Keratinocyte (primary cell): ENCODE measurements around the gene ERMAP. TPM values are rescaled to one million over a fixed set of nuclear protein-coding genes. Genes with fewer than 3 reads are reported as not detected.

ENCODE experiments used
- DNase-seq: peaks from one replicate; pipeline ENCODE4 v3.0.0-alpha.2; 2011; ENCODE audit warnings: low read depth, missing footprints, low spot score
- FAIRE-seq: peaks from 2 replicates; lab custom pipeline; 2011; peaks lifted over from hg19 to GRCh38; lab: Jason Lieb, UNC
- H2AFZ ChIP-seq: 2 replicates; pipeline ENCODE4 v1.6.0; 2012; ENCODE audit warnings: low read length, control low read depth, inconsistent platforms; ENCODE audit not compliant: control insufficient read depth
- H3K27ac ChIP-seq: 2 replicates; pipeline ENCODE4 v1.5.1; 2011; ENCODE audit warnings: low read length; ENCODE audit not compliant: control insufficient read depth, insufficient read depth
- H3K27me3 ChIP-seq: 3 replicates; pipeline ENCODE4 v1.6.0; 2011; ENCODE audit warnings: low read length; ENCODE audit not compliant: control insufficient read depth, insufficient read depth; ENCODE audit errors: extremely low read depth
- H3K36me3 ChIP-seq, 2 experiments: 2 replicates in 1 of 2; 3 replicates in 1 of 2; pipeline ENCODE4 v1.5.1; 2011; ENCODE audit warnings: low read length in 2 of 2, mild to moderate bottlenecking in 1 of 2; ENCODE audit not compliant: control insufficient read depth in 2 of 2, insufficient read depth in 2 of 2; ENCODE audit errors: extremely low read depth in 1 of 2
- H3K4me1 ChIP-seq: 3 replicates; pipeline ENCODE4 v1.5.1; 2011; ENCODE audit warnings: low read length; ENCODE audit not compliant: control insufficient read depth, insufficient read depth; ENCODE audit errors: extremely low read depth
- H3K4me2 ChIP-seq: 3 replicates; pipeline ENCODE4 v1.6.0; 2011; ENCODE audit warnings: low read depth, low read length; ENCODE audit not compliant: control insufficient read depth, insufficient read depth; ENCODE audit errors: extremely low read depth
- H3K4me3 ChIP-seq, 3 experiments: fragments of 200-600 bp in 1 of 3; sonication (generic) in 1 of 3; 2 replicates in 2 of 3; 3 replicates in 1 of 3; pipeline ENCODE4 v1.5.1; 2011 to 2016; ENCODE audit warnings: low read length in 3 of 3, mild to moderate bottlenecking in 3 of 3, control low read depth in 2 of 3, inconsistent platforms in 1 of 3, low read depth in 1 of 3, mixed read lengths in 1 of 3, mixed run types in 1 of 3, moderate library complexity in 1 of 3; ENCODE audit not compliant: control insufficient read depth in 2 of 3, insufficient read depth in 2 of 3; ENCODE audit errors: extremely low read depth in 1 of 3
- H3K79me2 ChIP-seq: 2 replicates; pipeline ENCODE4 v1.6.0; 2012; ENCODE audit warnings: low read length; ENCODE audit not compliant: control insufficient read depth, insufficient read depth
- H3K9ac ChIP-seq: 3 replicates; pipeline ENCODE4 v1.6.0; 2011; ENCODE audit warnings: low read length; ENCODE audit not compliant: control insufficient read depth, insufficient read depth; ENCODE audit errors: extremely low read depth
- H3K9me1 ChIP-seq: 3 replicates; pipeline ENCODE4 v1.6.0; 2011; ENCODE audit warnings: low read length; ENCODE audit not compliant: control insufficient read depth, insufficient read depth; ENCODE audit errors: extremely low read depth
- H3K9me3 ChIP-seq: 2 replicates; pipeline ENCODE4 v1.5.1; 2012; ENCODE audit warnings: low read depth, low read length; ENCODE audit not compliant: control insufficient read depth
- H4K20me1 ChIP-seq: 3 replicates; pipeline ENCODE4 v1.6.0; 2011; ENCODE audit warnings: low read length; ENCODE audit not compliant: control insufficient read depth, insufficient read depth; ENCODE audit errors: extremely low read depth
- EZH2 ChIP-seq: IDR thresholded peaks from one replicate; pipeline ENCODE4 v1.6.1; 2012; ENCODE audit warnings: inconsistent platforms, mild to moderate bottlenecking, low read length, moderate library complexity
- dilution Hi-C: fragments of 300-500 bp; cut with MboI; formaldehyde crosslinking; loops from one replicate; pipeline ENCODE4 v1.7.0; 2020; ENCODE audit warnings: low sequenced_read_pairs; ENCODE audit not compliant: extremely low pct_ligation_motif_present
- polyA plus RNA-seq, 5 experiments: library from polyadenylated mRNA; depleted of rRNA in 3 of 5; stranded (reverse) in 3 of 5; stranded (forward) in 1 of 5; unstranded in 1 of 5; fragments of >200 nt; gene quantifications; 1 replicate in 1 of 5; 2 replicates in 3 of 5; 3 replicates in 1 of 5; pipeline versions ENCODE4 v1.2.1 to v1.2.3, GENCODE V29; 2011 to 2012; ENCODE audit warnings: missing spikeins in 2 of 5, low read depth in 1 of 5, low replicate concordance in 1 of 5
- TF ChIP-seq, protein P1 (sequence below), 3 experiments: IDR thresholded peaks in 1 of 3; conservative IDR thresholded peaks in 1 of 3; optimal IDR thresholded peaks in 1 of 3; 2 replicates in 2 of 3; 3 replicates in 1 of 3; pipeline versions ENCODE3 to v1.5.1; 2011; ENCODE audit warnings: low read length in 3 of 3, mild to moderate bottlenecking in 3 of 3, moderate library complexity in 2 of 3, control low read depth in 1 of 3, inconsistent platforms in 1 of 3; ENCODE audit not compliant: insufficient read depth in 2 of 3; ENCODE audit errors: extremely low read depth in 1 of 3

The ERMAP gene
- polyA plus RNA-seq, 1 donor (not counting 4 experiments of a cell fraction or from before 2014, with no cell fraction given) = 5.6 TPM

DNA sequence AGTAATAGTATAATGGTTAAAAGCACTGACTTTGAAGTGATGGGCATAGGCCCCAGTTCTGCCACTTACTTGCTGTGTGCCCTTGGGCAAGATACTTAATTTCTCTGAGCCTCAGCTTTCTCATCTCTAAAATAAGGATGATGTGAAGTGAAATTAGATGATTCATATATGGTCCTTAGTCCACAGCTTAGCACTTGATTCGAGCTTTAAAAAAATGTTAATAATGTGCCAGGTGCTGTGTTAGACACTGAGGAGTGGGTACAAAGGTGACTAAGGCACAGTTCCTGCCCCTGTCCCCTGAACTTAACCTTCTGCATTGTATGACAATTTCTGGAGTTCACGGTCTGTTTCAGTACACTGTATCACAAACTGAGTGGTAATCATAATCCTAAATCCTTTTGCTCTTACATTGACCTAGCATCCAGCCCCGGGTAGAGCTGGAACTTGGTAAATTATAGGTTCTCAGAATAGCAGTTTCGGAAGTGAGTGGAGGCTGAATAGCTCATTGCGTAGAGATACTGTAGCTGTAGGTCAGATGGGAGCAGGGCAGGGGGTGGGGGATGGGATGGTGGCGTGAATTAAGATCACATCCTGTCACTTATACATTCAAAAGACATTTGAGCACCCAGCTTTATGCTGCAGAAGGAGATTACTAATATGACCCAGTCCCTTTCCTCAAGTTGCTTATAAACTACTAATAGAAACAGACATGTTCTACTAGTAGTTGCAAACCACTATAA lies 31.0 kb downstream of the ERMAP start:
- dilution Hi-C loops = no loop called here
- Histone ChIP-seq H3K27me3 (no peaks in the 10 kb centered on the region), H3K4me3 (no peak overlapping the region), H4K20me1 (no peaks in the 10 kb centered on the region), H3K9me1 (no peaks in the 10 kb centered on the region), H3K79me2 (peaks cover 8% of the 10 kb centered on the region), H3K4me1 (peaks cover 6% of the 10 kb centered on the region), H3K36me3 (peaks cover 7 to 9% of the 10 kb centered on the region in 2 experiments), H3K27ac (no peak overlapping the region), H3K9ac (no peak overlapping the region), H2AFZ (no peak overlapping the region), H3K4me2 (peak overlapping the region; percentile 96), H3K9me3 (no peaks in the 10 kb centered on the region)
- FAIRE-seq (no peak), DNase-seq (no peak)
- TF ChIP-seq, protein P1, sequence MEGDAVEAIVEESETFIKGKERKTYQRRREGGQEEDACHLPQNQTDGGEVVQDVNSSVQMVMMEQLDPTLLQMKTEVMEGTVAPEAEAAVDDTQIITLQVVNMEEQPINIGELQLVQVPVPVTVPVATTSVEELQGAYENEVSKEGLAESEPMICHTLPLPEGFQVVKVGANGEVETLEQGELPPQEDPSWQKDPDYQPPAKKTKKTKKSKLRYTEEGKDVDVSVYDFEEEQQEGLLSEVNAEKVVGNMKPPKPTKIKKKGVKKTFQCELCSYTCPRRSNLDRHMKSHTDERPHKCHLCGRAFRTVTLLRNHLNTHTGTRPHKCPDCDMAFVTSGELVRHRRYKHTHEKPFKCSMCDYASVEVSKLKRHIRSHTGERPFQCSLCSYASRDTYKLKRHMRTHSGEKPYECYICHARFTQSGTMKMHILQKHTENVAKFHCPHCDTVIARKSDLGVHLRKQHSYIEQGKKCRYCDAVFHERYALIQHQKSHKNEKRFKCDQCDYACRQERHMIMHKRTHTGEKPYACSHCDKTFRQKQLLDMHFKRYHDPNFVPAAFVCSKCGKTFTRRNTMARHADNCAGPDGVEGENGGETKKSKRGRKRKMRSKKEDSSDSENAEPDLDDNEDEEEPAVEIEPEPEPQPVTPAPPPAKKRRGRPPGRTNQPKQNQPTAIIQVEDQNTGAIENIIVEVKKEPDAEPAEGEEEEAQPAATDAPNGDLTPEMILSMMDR (optimal IDR thresholded peaks at IDR 0.05 in 1 of 3, IDR thresholded peaks at IDR 0.05 in 1 of 3, conservative IDR thresholded peaks at IDR 0.05 in 1 of 3; ENCODE audit: extremely low read depth in 1 of 3, insufficient read depth in 2 of 3, low read length in 3 of 3) = no peak
- no peak for TF ChIP-seq EZH2

DNA sequence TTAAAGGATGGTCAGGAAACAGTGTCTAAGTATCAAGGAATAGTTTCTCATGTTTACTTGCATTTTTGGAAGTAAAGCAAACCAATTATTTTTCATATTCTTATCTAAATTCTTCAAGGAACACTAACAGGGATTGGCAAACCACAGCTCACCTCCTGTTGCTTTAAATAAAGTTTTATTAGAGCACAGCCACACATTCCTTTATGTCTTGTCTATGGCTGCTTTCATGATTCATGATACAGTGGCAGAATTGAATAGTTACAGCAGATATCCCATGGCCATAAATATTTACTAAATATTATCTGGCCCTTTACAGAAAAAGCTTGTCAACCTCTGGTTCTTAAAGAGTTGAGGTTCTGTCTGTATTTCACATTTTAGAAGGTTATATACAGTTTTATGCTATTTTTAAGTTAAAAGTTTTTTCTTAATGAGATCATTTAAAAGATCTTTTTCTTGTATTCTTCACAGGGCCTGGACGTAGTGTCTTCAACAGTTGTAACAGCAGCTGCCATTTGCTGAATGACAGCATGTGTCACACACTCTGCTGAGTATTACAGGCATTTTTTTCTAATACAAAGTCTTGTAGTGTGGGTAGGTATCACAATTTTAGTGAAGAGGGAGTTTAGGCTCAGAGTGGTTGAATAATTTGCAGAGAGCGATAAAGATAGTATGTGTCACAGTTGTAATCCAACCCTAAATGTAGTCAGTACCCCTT lies 32.1 kb downstream of the ERMAP start:
- H2AFZ ChIP-seq = no peak overlapping the region
- no peak overlapping the region for H3K4me3 ChIP-seq
- H3K9ac ChIP-seq = no peak overlapping the region
- H4K20me1 ChIP-seq = no peaks in the 10 kb centered on the region
- H3K27me3 ChIP-seq = no peaks in the 10 kb centered on the region
- DNase-seq (no peak), FAIRE-seq (no peak)
- H3K36me3 ChIP-seq = peaks cover 7 to 9% of the 10 kb centered on the region in 2 experiments
- no peak overlapping the region for H3K4me2 ChIP-seq
- no peaks in the 10 kb centered on the region for H3K9me1 ChIP-seq
- peaks cover 8% of the 10 kb centered on the region for H3K79me2 ChIP-seq
- dilution Hi-C loops = no loop called here
- peaks cover 6% of the 10 kb centered on the region for H3K4me1 ChIP-seq
- no peaks in the 10 kb centered on the region for H3K9me3 ChIP-seq
- no peak overlapping the region for H3K27ac ChIP-seq
- TF ChIP-seq EZH2 = no peak
- TF ChIP-seq, protein P1 (optimal IDR thresholded peaks at IDR 0.05 in 1 of 3, IDR thresholded peaks at IDR 0.05 in 1 of 3, conservative IDR thresholded peaks at IDR 0.05 in 1 of 3; ENCODE audit: extremely low read depth in 1 of 3, insufficient read depth in 2 of 3, low read length in 3 of 3) = no peak
